IMR-90 (cell line): ENCODE data around the gene UBE3C. TPM values are rescaled to one million over a fixed set of nuclear protein-coding genes. Genes with fewer than 3 reads are reported as not detected.
A peak's percentile ranks its signal among the peaks of the same experiment; 100 is the strongest.

Experiments used
- ATAC-seq: fragments of 200-7000 bp; cut with Tn5 transposase; 2 replicates; pipeline ENCODE4 v1.9.1; 2020; ENCODE audit warnings: low read depth, mild to moderate bottlenecking, moderate library complexity
- BruUV-seq: library from RNA; stranded (reverse); fragments of 400-500 nt; replicated peaks from 2 replicates; lab custom pipeline; 2021; lab: Mats Ljungman, UMichigan
- CTCF ChIA-PET: fragments of 300-600 bp; formaldehyde crosslinking; extraction: SDS; loops from one replicate; lab custom pipeline; 2021; ENCODE audit warnings: antibody characterized with exemption; lab: Yijun Ruan, JAX
- POLR2A ChIA-PET: fragments of 300-600 bp; sonication (Branson Sonifier 250); formaldehyde crosslinking; loops from one replicate; lab custom pipeline; 2022; ENCODE audit warnings: antibody characterized with exemption; ENCODE audit not compliant: unreplicated experiment; lab: Charles Lee
- DNase-seq: peaks from one replicate; pipeline ENCODE4 v3.0.0; 2013
- H2AFZ ChIP-seq: replicated peaks from 2 replicates; pipeline ENCODE3; 2013; ENCODE audit warnings: low read length, mild to moderate bottlenecking; ENCODE audit not compliant: poor library complexity
- H2AK5ac ChIP-seq: 2 replicates; pipeline ENCODE4 v1.6.1; 2013; ENCODE audit warnings: low read depth, low read length, inconsistent platforms
- H2AK9ac ChIP-seq: replicated peaks from 2 replicates; pipeline ENCODE3; 2013; ENCODE audit warnings: mild to moderate bottlenecking, low read depth, low read length, moderate library complexity; ENCODE audit not compliant: poor library complexity
- H2BK120ac ChIP-seq: 2 replicates; pipeline ENCODE4 v1.6.1; 2013; ENCODE audit warnings: low read depth, low read length, inconsistent platforms
- H2BK15ac ChIP-seq: 3 replicates; pipeline ENCODE4 v1.6.1; 2013; ENCODE audit warnings: low read depth, low read length, inconsistent platforms
- H2BK20ac ChIP-seq: 2 replicates; pipeline ENCODE4 v1.6.1; 2013; ENCODE audit warnings: low read depth, mild to moderate bottlenecking, inconsistent platforms, low read length, moderate library complexity
- H2BK5ac ChIP-seq: 2 replicates; pipeline ENCODE4 v1.6.1; 2013; ENCODE audit warnings: mild to moderate bottlenecking, low read depth, low read length, inconsistent platforms; ENCODE audit not compliant: poor library complexity, severe bottlenecking
- H3K14ac ChIP-seq: replicated peaks from 2 replicates; pipeline ENCODE4 v1.6.1; 2013; ENCODE audit warnings: low read depth, low read length, inconsistent platforms
- H3K18ac ChIP-seq: 2 replicates; pipeline ENCODE4 v1.6.1; 2013; ENCODE audit warnings: low read depth, low read length, control low read depth
- H3K23ac ChIP-seq: 2 replicates; pipeline ENCODE4 v1.6.1; 2013; ENCODE audit warnings: low read depth, low read length, inconsistent platforms
- H3K27ac ChIP-seq: 2 replicates; pipeline ENCODE4 v1.5.1; 2013; ENCODE audit warnings: mild to moderate bottlenecking, control low read depth, low read length; ENCODE audit not compliant: insufficient read depth
- H3K27me3 ChIP-seq: 2 replicates; pipeline ENCODE4 v1.6.1; 2013; ENCODE audit warnings: low read length; ENCODE audit not compliant: control insufficient read depth, insufficient read depth
- H3K36me3 ChIP-seq: 2 replicates; pipeline ENCODE4 v1.6.1; 2013; ENCODE audit warnings: low read length, mixed read lengths; ENCODE audit not compliant: control insufficient read depth, insufficient read depth
- H3K4ac ChIP-seq: 2 replicates; pipeline ENCODE4 v1.6.1; 2013; ENCODE audit warnings: low read depth, low read length, inconsistent platforms
- H3K4me1 ChIP-seq: 2 replicates; pipeline ENCODE4 v1.6.1; 2013; ENCODE audit warnings: low read length, mixed read lengths; ENCODE audit not compliant: control insufficient read depth, insufficient read depth
- H3K4me2 ChIP-seq: 2 replicates; pipeline ENCODE4 v1.6.1; 2013; ENCODE audit warnings: low read depth, mild to moderate bottlenecking, control low read depth, low read length, moderate library complexity
- H3K4me3 ChIP-seq: 2 replicates; pipeline ENCODE4 v1.5.1; 2013; ENCODE audit warnings: low read depth, mild to moderate bottlenecking, control low read depth, low read length, moderate library complexity; ENCODE audit not compliant: insufficient read depth
- H3K56ac ChIP-seq: 2 replicates; pipeline ENCODE4 v1.6.1; 2013; ENCODE audit warnings: low read length, inconsistent platforms; ENCODE audit not compliant: insufficient read depth; ENCODE audit errors: extremely low read depth
- H3K79me1 ChIP-seq, 2 experiments: 2 replicates each; pipeline ENCODE4 v1.6.1; 2013; ENCODE audit warnings: low read length in 2 of 2, inconsistent platforms in 1 of 2, low read depth in 1 of 2
- H3K9ac ChIP-seq: 2 replicates; pipeline ENCODE4 v1.6.1; 2013; ENCODE audit warnings: low read depth, low read length, control low read depth
- H3K9me1 ChIP-seq: 2 replicates; pipeline ENCODE4 v1.6.1; 2013; ENCODE audit warnings: low read length, inconsistent platforms; ENCODE audit not compliant: insufficient read depth
- H3K9me3 ChIP-seq: 2 replicates; pipeline ENCODE4 v1.6.1; 2013; ENCODE audit warnings: low read length; ENCODE audit not compliant: control insufficient read depth, insufficient read depth
- H4K20me1 ChIP-seq: 2 replicates; pipeline ENCODE4 v1.6.1; 2013; ENCODE audit warnings: low read length, inconsistent platforms; ENCODE audit not compliant: insufficient read depth
- H4K5ac ChIP-seq: 2 replicates; pipeline ENCODE4 v1.6.1; 2013; ENCODE audit warnings: mild to moderate bottlenecking, low read depth, low read length, control low read depth
- H4K8ac ChIP-seq, 2 experiments: 2 replicates each; pipeline ENCODE4 v1.6.1; 2013; ENCODE audit warnings: low read depth in 2 of 2, low read length in 2 of 2, control low read depth in 1 of 2, inconsistent platforms in 1 of 2
- H4K91ac ChIP-seq: 2 replicates; pipeline ENCODE4 v1.6.1; 2013; ENCODE audit warnings: low read depth, low read length, inconsistent platforms; ENCODE audit not compliant: insufficient read depth
- BHLHE40 ChIP-seq: fragments of 150-350 bp; IDR thresholded peaks from 2 replicates; pipeline ENCODE4 v1.6.1; 2016; ENCODE audit warnings: mild to moderate bottlenecking, low read depth, low read length
- CEBPB ChIP-seq: IDR thresholded peaks from 2 replicates; pipeline ENCODE4 v1.6.1; 2012; ENCODE audit warnings: low read depth, low read length, improper control_type of control experiment
- CHD1 ChIP-seq: IDR thresholded peaks from 2 replicates; pipeline ENCODE4 v1.6.1; 2012; ENCODE audit warnings: low read depth, low read length, improper control_type of control experiment
- FOS ChIP-seq: fragments of 150-350 bp; IDR thresholded peaks from 2 replicates; pipeline ENCODE4 v1.6.1; 2016; ENCODE audit warnings: low read depth, low read length
- MAZ ChIP-seq: IDR thresholded peaks from 2 replicates; pipeline ENCODE4 v1.6.1; 2012; ENCODE audit warnings: low read depth, mild to moderate bottlenecking, low read length, improper control_type of control experiment, moderate library complexity, borderline replicate concordance
- MXI1 ChIP-seq: IDR thresholded peaks from 2 replicates; pipeline ENCODE4 v1.6.1; 2012; ENCODE audit warnings: low read depth, mild to moderate bottlenecking, low read length, moderate library complexity, borderline replicate concordance
- NFE2L2 ChIP-seq: fragments of 150-350 bp; IDR thresholded peaks from 2 replicates; pipeline ENCODE4 v1.6.1; 2016; ENCODE audit warnings: low read depth, mild to moderate bottlenecking, low read length
- POLR2A ChIP-seq: IDR thresholded peaks from 2 replicates; pipeline ENCODE4 v1.6.1; 2012; ENCODE audit warnings: mild to moderate bottlenecking, low read depth, low read length
- RAD21 ChIP-seq: IDR thresholded peaks from 2 replicates; pipeline ENCODE4 v1.6.1; 2012; ENCODE audit warnings: low read length, improper control_type of control experiment
- RCOR1 ChIP-seq: IDR thresholded peaks from 2 replicates; pipeline ENCODE4 v1.6.1; 2012; ENCODE audit warnings: mild to moderate bottlenecking, low read length, improper control_type of control experiment; ENCODE audit not compliant: insufficient replicate concordance
- RFX5 ChIP-seq: IDR thresholded peaks from 2 replicates; pipeline ENCODE4 v1.8.0; 2012; ENCODE audit warnings: low read depth, mild to moderate bottlenecking, low read length, moderate library complexity
- SMC3 ChIP-seq: fragments of 150-350 bp; IDR thresholded peaks from 2 replicates; pipeline ENCODE4 v1.6.1; 2016; ENCODE audit warnings: low read depth, mild to moderate bottlenecking, antibody characterized with exemption, low read length, moderate library complexity
- WGBS, 2 experiments: methylation state at CpG; one replicate each; pipeline versions ENCODE4 v1.1.5 to v1.1.7; 2013; ENCODE audit warnings: missing lambda C conversion rate in 2 of 2; ENCODE audit not compliant: insufficient read length in 1 of 2; ENCODE audit errors: extremely low coverage in 2 of 2; 5-methylcytosine and 5-hydroxymethylcytosine counted together
- dilution Hi-C: fragments of 300-500 bp; cut with HindIII; formaldehyde crosslinking; loops from one replicate; pipeline ENCODE4 v1.14.3; 2018; ENCODE audit warnings: low sequenced_read_pairs; ENCODE audit not compliant: unreplicated experiment
- in situ Hi-C: fragments of 300-500 bp; cut with MboI; formaldehyde crosslinking; loops from 3 replicates; pipeline ENCODE4 v1.14.3; 2019; ENCODE audit warnings: low sequenced_read_pairs, inconsistent platforms, mixed read lengths
- intact Hi-C: fragments of 100-400 bp; cut with micrococcal nuclease; formaldehyde crosslinking; loops from 2 replicates; pipeline ENCODE4 v1.10.0; 2022
- polyA plus RNA-seq, 3 experiments: library from polyadenylated mRNA; depleted of rRNA; stranded (reverse); fragments of >200 nt; gene quantifications; 2 replicates each; pipeline ENCODE4 v1.2.3, GENCODE V29; 2012; ENCODE audit warnings: low replicate concordance in 1 of 3
- total RNA-seq: library from RNA; depleted of rRNA; stranded (reverse); fragments of >200 nt; gene quantifications from 2 replicates; pipeline ENCODE4 v1.2.3, GENCODE V29; 2012
- TF ChIP-seq, protein P1 (sequence below): fragments of 150-350 bp; IDR thresholded peaks from 2 replicates; pipeline ENCODE4 v1.6.1; 2016; ENCODE audit warnings: low read depth, mild to moderate bottlenecking, low read length, moderate library complexity, borderline replicate concordance
- TF ChIP-seq, protein P2 (sequence below): fragments of 150-350 bp; IDR thresholded peaks from 2 replicates; pipeline ENCODE4 v1.6.1; 2017; ENCODE audit warnings: mild to moderate bottlenecking, antibody characterized with exemption, low read length, low read depth
- TF ChIP-seq, protein P3 (sequence below): conservative IDR thresholded peaks from 2 replicates; pipeline ENCODE4 v1.5.1; 2012; ENCODE audit warnings: mild to moderate bottlenecking, low read depth, low read length, improper control_type of control experiment

The UBE3C gene
- total and polyA plus RNA-seq, 2 of the 4 experiments (the other 2 are of a cell fraction), result 43.0 to 60.6 TPM

DNA sequence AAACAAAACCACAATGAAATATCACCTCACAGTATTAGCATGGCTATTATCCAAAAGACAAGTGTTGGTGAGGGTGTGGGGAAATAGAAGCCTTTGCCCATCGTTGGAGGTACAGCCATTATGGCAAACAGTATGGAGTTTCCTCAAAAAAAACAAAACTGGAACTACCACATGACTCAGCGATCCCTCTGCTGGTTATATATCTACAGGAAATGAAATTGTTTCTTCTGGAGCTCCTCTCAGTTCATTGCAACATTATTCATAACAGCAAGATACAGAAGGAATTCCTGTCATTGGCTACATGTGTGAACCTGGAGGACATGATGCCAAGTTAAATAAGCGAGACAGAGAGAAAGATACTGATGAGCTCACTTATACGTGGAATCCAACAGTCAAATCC is 2.4 kb upstream of the UBE3C start:
- peaks cover 2% of the 10 kb centered on the region; the same call in 1 of the 2 replicates for H3K27me3 ChIP-seq
- H4K91ac ChIP-seq, result no peak overlapping the region
- H3K9ac ChIP-seq, result no peak overlapping the region; the same call in 1 of the 2 replicates
- H3K56ac ChIP-seq, result no peak overlapping the region
- no peak overlapping the region for H3K4me3 ChIP-seq
- H3K36me3 ChIP-seq, result peaks cover 4% of the 10 kb centered on the region
- peaks cover 8% of the 10 kb centered on the region for H3K4me1 ChIP-seq
- H3K4ac ChIP-seq, result peak overlapping the region; percentile 76; the same call in 1 of the 2 replicates
- intact Hi-C loops, result loop anchor here (5.0 to 10.0 kb wide), 2 partner anchors 164 to 1342 kb away; no protein-coding TSS in a partner anchor
- in situ Hi-C loops, result loop anchor here (25.0 kb wide), 2 partner anchors 174 to 499 kb away; partner anchors contain the start of gene RNF32
- peaks cover 0 to 17% of the 10 kb centered on the region in 2 experiments; a peak in 2 of 4 replicates for H3K79me1 ChIP-seq
- H4K20me1 ChIP-seq, result peaks cover 22% of the 10 kb centered on the region
- WGBS, 2 experiments, result no CpG with 5 or more reads among the region's 4 CpGs
- no TSS peak for BruUV-seq
- CTCF ChIA-PET, result interaction anchor here (0.6 to 0.7 kb wide), 4 partner anchors 87 to 1856 kb away, joined by 3 to 4 read pairs (median 3); no protein-coding TSS in a partner anchor
- H2AK9ac ChIP-seq, result no peak overlapping the region
- H3K9me1 ChIP-seq, result peaks cover 9% of the 10 kb centered on the region
- peak overlapping the region; percentile 89; the same call in 1 of the 2 replicates for H4K5ac ChIP-seq
- POLR2A ChIA-PET, result no interaction called here
- 0 out of 2 replicates have a peak overlapping the region, but pooled peaks have one; percentile 46 for H2BK20ac ChIP-seq
- peak overlapping the region; percentile 41; the same call in 1 of the 2 replicates for H2BK120ac ChIP-seq
- no peak overlapping the region for H3K27ac ChIP-seq
- DNase-seq, result peak; percentile 94
- no peak overlapping the region; the same call in 1 of the 2 replicates for H2AK5ac ChIP-seq
- H4K8ac ChIP-seq, result peak overlapping the region in 1 of 2 experiments; percentile 87; a peak in 2 of 4 replicates
- no peak overlapping the region; the same call in 1 of the 2 replicates for H3K14ac ChIP-seq
- H2AFZ ChIP-seq, result peak overlapping the region; percentile 54
- peak overlapping the region; percentile 90; the same call in 1 of the 2 replicates for H3K18ac ChIP-seq
- dilution Hi-C loops, result no loop called here
- peak overlapping the region; percentile 87; the same call in 1 of the 2 replicates for H3K4me2 ChIP-seq
- no peak overlapping the region for H2BK15ac ChIP-seq
- no peaks in the 10 kb centered on the region for H3K9me3 ChIP-seq
- H2BK5ac ChIP-seq, result peak overlapping the region; percentile 52
- peak; percentile 7 for ATAC-seq
- no peak overlapping the region for H3K23ac ChIP-seq
- TF ChIP-seq BHLHE40 (no peak), RCOR1 (no peak), MXI1 (no peak), FOS (no peak), NFE2L2 (peak; percentile 84), POLR2A (no peak), SMC3 (0 out of 2 replicates have a peak, but pooled peaks have one; percentile 22), CHD1 (no peak), RAD21 (peak; percentile 35), CEBPB (peak; percentile 93), RFX5 (no peak), MAZ (no peak)
- TF ChIP-seq, protein P1, sequence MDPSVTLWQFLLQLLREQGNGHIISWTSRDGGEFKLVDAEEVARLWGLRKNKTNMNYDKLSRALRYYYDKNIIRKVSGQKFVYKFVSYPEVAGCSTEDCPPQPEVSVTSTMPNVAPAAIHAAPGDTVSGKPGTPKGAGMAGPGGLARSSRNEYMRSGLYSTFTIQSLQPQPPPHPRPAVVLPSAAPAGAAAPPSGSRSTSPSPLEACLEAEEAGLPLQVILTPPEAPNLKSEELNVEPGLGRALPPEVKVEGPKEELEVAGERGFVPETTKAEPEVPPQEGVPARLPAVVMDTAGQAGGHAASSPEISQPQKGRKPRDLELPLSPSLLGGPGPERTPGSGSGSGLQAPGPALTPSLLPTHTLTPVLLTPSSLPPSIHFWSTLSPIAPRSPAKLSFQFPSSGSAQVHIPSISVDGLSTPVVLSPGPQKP, result no peak
- TF ChIP-seq, protein P2, sequence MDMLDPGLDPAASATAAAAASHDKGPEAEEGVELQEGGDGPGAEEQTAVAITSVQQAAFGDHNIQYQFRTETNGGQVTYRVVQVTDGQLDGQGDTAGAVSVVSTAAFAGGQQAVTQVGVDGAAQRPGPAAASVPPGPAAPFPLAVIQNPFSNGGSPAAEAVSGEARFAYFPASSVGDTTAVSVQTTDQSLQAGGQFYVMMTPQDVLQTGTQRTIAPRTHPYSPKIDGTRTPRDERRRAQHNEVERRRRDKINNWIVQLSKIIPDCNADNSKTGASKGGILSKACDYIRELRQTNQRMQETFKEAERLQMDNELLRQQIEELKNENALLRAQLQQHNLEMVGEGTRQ, result 0 out of 2 replicates have a peak, but pooled peaks have one; percentile 14
- TF ChIP-seq, protein P3, sequence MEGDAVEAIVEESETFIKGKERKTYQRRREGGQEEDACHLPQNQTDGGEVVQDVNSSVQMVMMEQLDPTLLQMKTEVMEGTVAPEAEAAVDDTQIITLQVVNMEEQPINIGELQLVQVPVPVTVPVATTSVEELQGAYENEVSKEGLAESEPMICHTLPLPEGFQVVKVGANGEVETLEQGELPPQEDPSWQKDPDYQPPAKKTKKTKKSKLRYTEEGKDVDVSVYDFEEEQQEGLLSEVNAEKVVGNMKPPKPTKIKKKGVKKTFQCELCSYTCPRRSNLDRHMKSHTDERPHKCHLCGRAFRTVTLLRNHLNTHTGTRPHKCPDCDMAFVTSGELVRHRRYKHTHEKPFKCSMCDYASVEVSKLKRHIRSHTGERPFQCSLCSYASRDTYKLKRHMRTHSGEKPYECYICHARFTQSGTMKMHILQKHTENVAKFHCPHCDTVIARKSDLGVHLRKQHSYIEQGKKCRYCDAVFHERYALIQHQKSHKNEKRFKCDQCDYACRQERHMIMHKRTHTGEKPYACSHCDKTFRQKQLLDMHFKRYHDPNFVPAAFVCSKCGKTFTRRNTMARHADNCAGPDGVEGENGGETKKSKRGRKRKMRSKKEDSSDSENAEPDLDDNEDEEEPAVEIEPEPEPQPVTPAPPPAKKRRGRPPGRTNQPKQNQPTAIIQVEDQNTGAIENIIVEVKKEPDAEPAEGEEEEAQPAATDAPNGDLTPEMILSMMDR, result peak; percentile 40
